Measurements from ENCODE around the gene IMMP2L.

Gene IMMP2L

GRCh38 chr7:110974441-110974840, 587.9 kb downstream of the IMMP2L start:
- DNase-seq (ENCODE audit: low spot score) (no peak), ATAC-seq (ENCODE audit: low read depth) (no peak)
- Histone ChIP-seq H3K4me3 (ENCODE audit: severe bottlenecking) (no peak overlapping the region), H3K9me3 (ENCODE audit: severe bottlenecking) (no peaks in the 10 kb centered on the region), H3K27ac (ENCODE audit: poor library complexity, severe bottlenecking) (no peak overlapping the region), H3K4me1 (ENCODE audit: insufficient read depth, poor library complexity, severe bottlenecking) (no peaks in the 10 kb centered on the region), H3K36me3 (ENCODE audit: low read depth) (no peaks in the 10 kb centered on the region), H3K27me3 (ENCODE audit: insufficient read depth, poor library complexity, severe bottlenecking) (no peaks in the 10 kb centered on the region)
- TF ChIP-seq CTCF (IDR thresholded peaks at IDR 0.05; ENCODE audit: poor library complexity, severe bottlenecking): no peak

- Histone ChIP-seq H3K27me3 (ENCODE audit: insufficient read depth, poor library complexity, severe bottlenecking) (no peaks in the 10 kb centered on the region), H3K36me3 (ENCODE audit: low read depth) (no peaks in the 10 kb centered on the region), H3K9me3 (ENCODE audit: severe bottlenecking) (no peaks in the 10 kb centered on the region), H3K4me1 (ENCODE audit: insufficient read depth, poor library complexity, severe bottlenecking) (no peaks in the 10 kb centered on the region), H3K27ac (ENCODE audit: poor library complexity, severe bottlenecking) (no peak overlapping the region), H3K4me3 (ENCODE audit: severe bottlenecking) (no peak overlapping the region)
- TF ChIP-seq CTCF (IDR thresholded peaks at IDR 0.05; ENCODE audit: poor library complexity, severe bottlenecking): no peak
- ATAC-seq (ENCODE audit: low read depth) (no peak), DNase-seq (ENCODE audit: low spot score) (no peak)
Observed at GRCh38 chr7:110973196-110973990, 588.9 kb downstream of the IMMP2L start.

GRCh38 chr7:110964775-110965174, 597.5 kb downstream of the IMMP2L start:
- Histone ChIP-seq H3K9me3 (ENCODE audit: severe bottlenecking) (no peaks in the 10 kb centered on the region), H3K4me1 (ENCODE audit: insufficient read depth, poor library complexity, severe bottlenecking) (no peaks in the 10 kb centered on the region), H3K36me3 (ENCODE audit: low read depth) (no peaks in the 10 kb centered on the region), H3K27me3 (ENCODE audit: insufficient read depth, poor library complexity, severe bottlenecking) (no peaks in the 10 kb centered on the region), H3K27ac (ENCODE audit: poor library complexity, severe bottlenecking) (no peak overlapping the region), H3K4me3 (ENCODE audit: severe bottlenecking) (no peak overlapping the region)
- no peak for TF ChIP-seq CTCF (IDR thresholded peaks at IDR 0.05; ENCODE audit: poor library complexity, severe bottlenecking)
- DNase-seq (ENCODE audit: low spot score) (no peak), ATAC-seq (ENCODE audit: low read depth) (no peak)

GRCh38 chr7:110962826-110963225, 599.5 kb downstream of the IMMP2L start:
- no peak for DNase-seq (ENCODE audit: low spot score)
- no peak for TF ChIP-seq CTCF (IDR thresholded peaks at IDR 0.05; ENCODE audit: poor library complexity, severe bottlenecking)
- no peaks in the 10 kb centered on the region for H3K36me3 ChIP-seq (ENCODE audit: low read depth)
- H3K9me3 ChIP-seq (ENCODE audit: severe bottlenecking): no peaks in the 10 kb centered on the region
- H3K27ac ChIP-seq (ENCODE audit: poor library complexity, severe bottlenecking): no peak overlapping the region
- no peak for ATAC-seq (ENCODE audit: low read depth)
- H3K4me3 ChIP-seq (ENCODE audit: severe bottlenecking): no peak overlapping the region
- no peaks in the 10 kb centered on the region for H3K27me3 ChIP-seq (ENCODE audit: insufficient read depth, poor library complexity, severe bottlenecking)
- H3K4me1 ChIP-seq (ENCODE audit: insufficient read depth, poor library complexity, severe bottlenecking): no peaks in the 10 kb centered on the region

- H3K27ac ChIP-seq (ENCODE audit: poor library complexity, severe bottlenecking): no peak overlapping the region
- H3K36me3 ChIP-seq (ENCODE audit: low read depth): no peaks in the 10 kb centered on the region
- H3K4me1 ChIP-seq (ENCODE audit: insufficient read depth, poor library complexity, severe bottlenecking): no peaks in the 10 kb centered on the region
- no peaks in the 10 kb centered on the region for H3K27me3 ChIP-seq (ENCODE audit: insufficient read depth, poor library complexity, severe bottlenecking)
- ATAC-seq (ENCODE audit: low read depth) (no peak), DNase-seq (ENCODE audit: low spot score) (no peak)
- H3K9me3 ChIP-seq (ENCODE audit: severe bottlenecking): no peaks in the 10 kb centered on the region
- TF ChIP-seq CTCF (IDR thresholded peaks at IDR 0.05; ENCODE audit: poor library complexity, severe bottlenecking): no peak
- no peak overlapping the region for H3K4me3 ChIP-seq (ENCODE audit: severe bottlenecking)
Observed at GRCh38 chr7:110962374-110962773, 599.9 kb downstream of the IMMP2L start.

All from RWPE2 (cell line).